Activated T-cell treated with anti-CD3 and anti-CD28 coated beads for 24 hours (primary cell): ENCODE measurements around the gene ADAM8.
"Not testable (repeated sequence)": the region's sequence is repeated elsewhere in the genome, so short reads cannot be mapped to it uniquely, and the experiment has no call there.

Experiments
- DNase-seq: peaks from one replicate; pipeline ENCODE4 v3.0.0-alpha.2; 2020; ENCODE audit warnings: low read depth

The ADAM8 gene

GRCh38 chr10:133249975-133250754 lies 26.5 kb downstream of the ADAM8 start:
- no peak for DNase-seq

GRCh38 chr10:133249094-133249780 lies 27.4 kb downstream of the ADAM8 start:
- no peak for DNase-seq

GRCh38 chr10:133248334-133248715 lies 28.3 kb downstream of the ADAM8 start:
- no peak for DNase-seq

GRCh38 chr10:133247681-133248333 lies 28.9 kb downstream of the ADAM8 start:
- DNase-seq = no peak

- no peak for DNase-seq
Observed at GRCh38 chr10:133246236-133246626, 30.4 kb downstream of the ADAM8 start.

- no peak for DNase-seq
Observed at GRCh38 chr10:133245439-133246235, 31.0 kb downstream of the ADAM8 start.

GRCh38 chr10:133243593-133243992 lies 33.1 kb downstream of the ADAM8 start:
- DNase-seq = no peak

GRCh38 chr10:133242611-133243356 lies 33.9 kb downstream of the ADAM8 start:
- no peak for DNase-seq

GRCh38 chr10:133241501-133242205 lies 35.0 kb downstream of the ADAM8 start:
- no peak for DNase-seq

- DNase-seq = no peak
Observed at GRCh38 chr10:133239990-133240389, 36.7 kb downstream of the ADAM8 start.

- no peak for DNase-seq
Observed at GRCh38 chr10:133238466-133238804, 38.2 kb downstream of the ADAM8 start.

- DNase-seq = no peak
Observed at GRCh38 chr10:133237588-133238465, 38.8 kb downstream of the ADAM8 start, which contains the start of gene VENTX. Gene VENTX, plus strand, starts transcription at chr10:133237855. Its CDS starts 60 bp downstream, at chr10:133237915.

- no peak for DNase-seq
Observed at GRCh38 chr10:133237241-133237587, 39.5 kb downstream of the ADAM8 start.

GRCh38 chr10:133236401-133237240 lies 40.0 kb downstream of the ADAM8 start:
- no peak for DNase-seq

- DNase-seq = no peak
Observed at GRCh38 chr10:133235932-133236331, 40.7 kb downstream of the ADAM8 start.

- no peak for DNase-seq
Observed at GRCh38 chr10:133235265-133235855, 41.3 kb downstream of the ADAM8 start.

- not testable (repeated sequence) for DNase-seq
Observed at GRCh38 chr10:133234796-133235195, 41.9 kb downstream of the ADAM8 start.

- DNase-seq = no peak
Observed at GRCh38 chr10:133231946-133232574, 44.6 kb downstream of the ADAM8 start.
